Motor neuron (in vitro differentiated cells): Measurements from ENCODE around the gene PRODH. TPM values are rescaled to one million over a fixed set of nuclear protein-coding genes. Genes with fewer than 3 reads are reported as not detected.
"Not testable (repeated sequence)": the region's sequence is repeated elsewhere in the genome, so short reads cannot be mapped to it uniquely, and the experiment has no call there.

ENCODE experiments used
- ATAC-seq, 8 experiments: fragments of 200-7000 bp; cut with Tn5 transposase; replicated peaks in 6 of 8; 2 replicates each; pipeline ENCODE4 v1.8.0; 2021; ENCODE audit warnings: mild to moderate bottlenecking in 8 of 8, moderate library complexity in 8 of 8
- H3K27ac ChIP-seq, 2 donors: fragments of 250-450 bp; sonication (Bioruptor Pico); 2 replicates each; pipeline ENCODE4 v1.9.0; 2021; ENCODE audit warnings: antibody characterized with exemption in 2 of 2, mild to moderate bottlenecking in 2 of 2, moderate library complexity in 1 of 2
- H3K4me1 ChIP-seq, 2 donors: fragments of 250-450 bp; sonication (Bioruptor Pico); replicated peaks in 1 of 2; 2 replicates each; pipeline ENCODE4 v1.6.1; 2021; ENCODE audit warnings: antibody characterized with exemption in 2 of 2, mild to moderate bottlenecking in 2 of 2, moderate library complexity in 1 of 2
- H3K4me3 ChIP-seq, 5 donors: fragments of 250-450 bp; sonication (Bioruptor Pico); 2 replicates each; pipeline ENCODE4 v1.9.0; 2021; ENCODE audit warnings: antibody characterized with exemption in 5 of 5, mild to moderate bottlenecking in 5 of 5, moderate library complexity in 4 of 5
- WGBS, 10 experiments: fragments of 450-650 bp; shearing (Covaris generic); methylation state at CpG; one replicate each; pipeline ENCODE4 v1.0.0; 2022; 5-methylcytosine and 5-hydroxymethylcytosine counted together
- in situ Hi-C, 9 experiments: fragments of 400-800 bp; cut with MboI; loops; one replicate each; pipeline ENCODE4 v1.15.0; 2021; ENCODE audit warnings: low sequenced_read_pairs in 9 of 9, low pct_unique_long_range_greater_than_20kb in 2 of 9; ENCODE audit not compliant: unreplicated experiment in 9 of 9
- total RNA-seq, 8 experiments: library from RNA; unstranded; fragments of 300-600 nt; gene quantifications; 2 replicates each; pipeline versions ENCODE4 v1.2.3 to v1.2.4, GENCODE V29; 2022

The PRODH gene
- total RNA-seq, 8 experiments from 2014 or later = 0.65 to 13.7 (median 1.1) TPM

DNA sequence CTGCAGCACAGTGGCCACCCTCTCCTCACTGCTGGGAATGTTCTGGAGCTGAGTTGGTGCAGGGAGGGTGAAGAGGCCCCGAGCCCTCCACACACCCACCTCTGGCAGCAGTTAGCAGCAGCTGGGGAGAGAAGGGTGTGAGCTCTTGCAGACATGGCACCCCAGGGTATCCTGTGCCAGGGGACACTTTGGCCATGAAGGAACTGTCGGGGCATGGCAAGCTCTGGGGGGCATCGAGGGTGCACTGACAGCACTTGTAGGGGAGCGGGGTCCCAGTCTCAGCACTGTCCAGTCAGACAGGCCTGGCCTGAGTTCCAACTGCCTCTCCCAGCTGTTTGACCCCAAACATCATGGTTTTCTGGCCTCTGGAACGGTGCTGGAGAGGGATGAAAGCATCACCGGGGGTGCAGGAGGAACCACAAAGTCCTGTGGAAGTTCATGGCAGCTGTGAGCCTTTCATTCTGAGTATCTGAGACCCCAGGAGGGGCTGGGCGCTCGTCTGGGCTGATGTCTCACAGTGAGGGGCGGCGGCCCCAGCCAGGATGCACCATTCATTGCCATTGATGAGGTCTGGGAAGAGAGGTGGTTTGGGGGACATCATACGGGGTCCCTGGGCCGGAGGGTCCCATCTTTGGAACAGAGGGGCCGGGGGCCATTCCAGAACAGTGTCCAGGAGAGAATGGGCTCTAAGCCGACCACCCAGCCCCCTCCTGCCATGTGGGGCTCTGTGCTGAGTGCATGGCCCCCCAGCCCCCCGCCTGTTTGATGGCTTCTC is 20.2 kb upstream of the PRODH start:
- peaks cover 0 to 14% of the 10 kb centered on the region in 2 donors for H3K4me1 ChIP-seq
- H3K27ac ChIP-seq, in situ Hi-C loops, ATAC-seq, H3K4me3 ChIP-seq: not testable (repeated sequence)
- 62 to 80% methylated on average over 1 to 8 of the region's 15 CpGs; no CpG with 5 or more reads in 8 of the 10 experiments for WGBS, 10 experiments

DNA sequence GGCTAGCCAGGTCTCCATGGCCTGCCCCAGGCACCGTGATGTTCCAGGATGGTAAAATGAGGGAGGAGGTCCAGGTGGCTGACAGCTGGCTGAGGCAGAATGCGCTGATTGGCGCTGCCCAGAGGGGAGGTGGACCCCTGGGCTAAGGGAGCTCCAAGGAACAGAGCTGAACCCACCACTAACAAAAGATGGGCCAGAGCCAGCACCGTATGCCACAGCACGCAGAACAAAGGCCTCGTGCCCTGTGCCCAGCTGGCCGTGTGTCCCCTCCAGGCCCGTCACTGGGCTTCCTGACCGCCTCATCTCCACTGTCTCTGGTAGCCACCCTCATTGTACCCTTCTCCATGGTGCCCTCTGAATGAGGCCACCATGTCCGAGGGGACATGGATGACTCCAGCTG is 19.6 kb upstream of the PRODH start:
- WGBS, 10 experiments = 50 to 100% (median 99%) methylated on average over 1 to 9 of the region's 10 CpGs; no CpG with 5 or more reads in 6 of the 10 experiments
- Histone ChIP-seq H3K4me1 (peaks cover 0 to 14% of the 10 kb centered on the region in 2 donors), H3K27ac (no peak overlapping the region), H3K4me3 (no peak overlapping the region)
- ATAC-seq = no peak
- in situ Hi-C loops = no loop called here

DNA sequence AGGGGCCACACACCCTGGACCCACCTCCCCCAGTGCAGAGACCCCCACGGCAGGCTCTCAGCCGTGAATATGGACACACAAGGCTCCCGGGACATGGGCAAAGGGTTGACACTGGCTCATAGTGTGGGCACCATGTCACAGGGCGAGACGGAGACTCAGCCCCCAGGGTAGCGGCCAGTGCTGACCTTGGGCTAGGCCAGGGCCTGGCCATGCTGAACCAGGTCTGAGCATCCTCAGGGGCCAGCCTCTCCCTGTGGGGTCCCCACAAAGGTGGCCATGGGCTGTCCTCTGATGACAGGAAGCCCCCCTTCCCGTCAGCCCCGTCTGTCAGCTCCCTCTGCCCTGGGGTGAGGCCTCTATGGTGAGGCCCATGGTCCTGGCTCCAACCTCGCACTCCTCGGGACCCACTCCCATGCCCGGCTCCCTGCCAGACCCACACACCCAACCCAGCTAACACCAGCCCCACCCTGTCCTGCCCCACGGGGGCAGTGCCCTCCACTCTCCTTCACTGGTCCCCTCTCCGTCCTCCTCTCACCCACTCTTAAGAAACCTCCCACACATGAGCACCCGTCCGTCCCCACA is 19.0 kb upstream of the PRODH start:
- Histone ChIP-seq H3K4me3 (no peak overlapping the region), H3K27ac (no peak overlapping the region), H3K4me1 (peaks cover 0 to 14% of the 10 kb centered on the region in 2 donors)
- in situ Hi-C loops = no loop called here
- WGBS, 10 experiments = 100% methylated on average over 1 of the region's 15 CpGs; no CpG with 5 or more reads in 9 of the 10 experiments
- peak in 2 of 8 experiments; percentile 1 for ATAC-seq

DNA sequence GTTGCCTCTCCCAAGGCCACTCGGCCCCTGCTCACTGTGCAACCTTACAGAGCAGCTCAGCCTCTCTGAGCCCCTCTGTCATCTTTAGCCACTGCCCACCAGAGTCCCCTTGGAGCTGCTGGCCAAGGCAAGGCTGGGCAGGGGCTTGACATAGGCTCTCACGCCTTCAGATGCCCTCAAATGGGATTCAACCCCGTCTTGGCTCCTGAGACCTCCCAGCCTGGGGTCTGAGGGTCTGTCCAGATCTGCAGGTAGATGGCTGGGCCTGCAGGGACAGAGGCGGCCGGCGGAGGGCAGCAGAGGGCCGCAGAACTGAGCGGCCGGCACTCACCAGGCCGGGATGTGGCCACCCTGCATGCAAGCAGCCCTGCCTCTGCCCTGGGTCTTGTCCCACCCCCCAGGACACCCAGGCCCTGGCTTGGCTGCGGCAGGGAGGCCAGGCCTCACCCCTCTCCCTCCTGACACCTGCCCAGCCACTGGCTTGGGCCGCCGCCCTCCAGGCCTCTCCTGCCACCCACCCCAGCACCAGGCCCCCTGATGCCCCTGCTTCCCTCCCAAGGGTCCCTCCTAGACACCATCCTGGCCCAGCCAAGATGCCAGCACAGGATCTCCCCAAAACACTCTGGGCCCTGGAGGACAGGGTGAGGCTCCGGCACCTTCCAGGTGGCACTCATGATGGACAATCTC is 18.4 kb upstream of the PRODH start:
- ATAC-seq = peak; percentile 88 to 96 (median 90)
- H3K4me1 ChIP-seq = peaks cover 0 to 17% of the 10 kb centered on the region in 2 donors
- no CpG with 5 or more reads among the region's 14 CpGs for WGBS, 10 experiments
- in situ Hi-C loops, H3K27ac ChIP-seq, H3K4me3 ChIP-seq: not testable (repeated sequence)

DNA sequence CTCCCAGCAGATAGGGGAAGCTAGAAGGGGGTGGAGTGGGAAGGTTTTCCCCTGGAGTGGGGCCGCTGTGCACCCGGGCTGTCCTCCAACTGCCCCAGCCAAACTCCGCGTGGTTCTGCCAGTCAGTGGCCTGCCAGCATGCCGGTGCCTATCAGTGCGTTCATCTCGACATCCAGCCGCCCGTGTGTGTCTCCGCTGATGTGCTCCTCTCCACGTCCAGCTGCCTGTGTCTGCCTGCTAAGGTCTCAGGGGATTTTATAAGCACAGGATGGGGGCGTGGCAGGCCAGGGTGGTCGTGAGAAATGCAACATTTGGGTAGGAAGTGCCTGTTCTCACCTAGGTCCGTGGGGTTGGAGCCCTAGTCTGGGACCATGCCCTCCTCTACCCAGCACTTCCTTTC is 17.0 kb upstream of the PRODH start:
- ATAC-seq, H3K27ac ChIP-seq, in situ Hi-C loops, H3K4me3 ChIP-seq: not testable (repeated sequence)
- WGBS, 10 experiments = no CpG with 5 or more reads among the region's 14 CpGs
- H3K4me1 ChIP-seq = peaks cover 0 to 16% of the 10 kb centered on the region in 2 donors

- H3K27ac ChIP-seq = no peak overlapping the region
- no peak for ATAC-seq
- no peak overlapping the region for H3K4me3 ChIP-seq
- in situ Hi-C loops = no loop called here
- H3K4me1 ChIP-seq = peaks cover 3 to 7% of the 10 kb centered on the region in 2 donors
- 80% methylated on average over 1 of the region's 6 CpGs; no CpG with 5 or more reads in 9 of the 10 experiments for WGBS, 10 experiments
Observed at GRCh38 chr22:18952022-18952421, 15.9 kb upstream of the PRODH start.

DNA sequence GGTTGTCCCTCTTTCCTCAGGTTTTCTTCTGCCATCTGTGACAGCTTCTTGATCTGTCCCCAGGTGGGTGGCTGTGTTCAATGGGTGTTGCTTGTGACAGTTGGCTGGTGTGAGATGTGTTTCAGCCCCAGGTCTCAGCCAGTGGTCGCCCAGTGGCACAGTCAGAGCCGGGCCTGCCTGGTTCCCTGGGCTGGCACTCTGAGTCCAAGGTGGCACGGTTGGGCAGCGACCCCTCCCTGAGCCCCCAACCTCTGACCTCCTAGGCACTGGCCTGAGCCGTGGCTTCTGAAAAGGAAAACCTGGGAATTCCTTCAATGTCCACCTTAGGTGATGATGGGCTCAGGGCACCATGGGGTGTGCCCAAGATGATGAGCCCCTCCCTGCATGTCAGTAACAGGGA is 14.0 kb upstream of the PRODH start:
- no peak for ATAC-seq
- in situ Hi-C loops = no loop called here
- 60 to 75% methylated on average over 1 to 3 of the region's 5 CpGs; no CpG with 5 or more reads in 8 of the 10 experiments for WGBS, 10 experiments
- no peak overlapping the region for H3K27ac ChIP-seq
- peaks cover 3 to 7% of the 10 kb centered on the region in 2 donors for H3K4me1 ChIP-seq
- no peak overlapping the region for H3K4me3 ChIP-seq

DNA sequence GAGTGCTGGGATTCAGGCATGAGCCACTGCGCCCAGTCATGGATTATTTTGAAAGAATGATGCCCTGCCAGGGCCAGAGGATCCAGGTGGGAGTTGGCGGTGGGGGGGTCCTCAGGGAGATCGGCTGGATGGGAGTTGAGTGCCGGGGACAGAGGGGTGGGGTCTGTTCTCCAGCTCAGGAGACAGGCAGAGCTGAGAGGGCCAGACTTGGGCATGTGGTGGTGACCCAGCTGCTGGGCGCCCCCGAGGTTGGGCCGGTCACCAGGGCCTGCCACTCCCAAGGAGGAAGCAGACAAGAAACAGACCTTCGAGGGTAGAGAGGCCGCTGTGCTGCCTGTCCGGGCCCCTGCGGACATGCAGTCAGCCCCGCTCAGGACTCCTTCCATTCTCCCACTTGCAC is 11.8 kb upstream of the PRODH start:
- in situ Hi-C loops = no loop called here
- peaks cover 3 to 7% of the 10 kb centered on the region in 2 donors for H3K4me1 ChIP-seq
- H3K27ac ChIP-seq = no peak overlapping the region
- peak in 3 of 8 experiments; percentile 17 to 30 (median 23) for ATAC-seq
- no peak overlapping the region for H3K4me3 ChIP-seq
- WGBS, 10 experiments = 20 to 100% (median 53%) methylated on average over 1 to 4 of the region's 12 CpGs; no CpG with 5 or more reads in 6 of the 10 experiments

DNA sequence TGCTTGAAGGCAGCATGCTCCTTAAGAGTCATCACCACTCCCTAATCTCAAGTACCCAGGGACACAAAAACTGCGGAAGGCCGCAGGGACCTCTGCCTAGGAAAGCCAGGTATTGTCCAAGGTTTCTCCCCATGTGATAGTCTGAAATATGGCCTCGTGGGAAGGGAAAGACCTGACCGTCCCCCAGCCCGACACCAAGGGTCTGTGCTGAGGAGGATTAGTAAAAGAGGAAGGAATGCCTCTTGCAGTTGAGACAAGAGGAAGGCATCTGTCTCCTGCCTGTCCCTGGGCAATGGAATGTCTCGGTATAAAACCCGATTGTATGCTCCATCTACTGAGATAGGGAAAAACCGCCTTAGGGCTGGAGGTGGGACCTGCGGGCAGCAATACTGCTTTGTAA is 11.0 kb upstream of the PRODH start:
- in situ Hi-C loops, H3K4me1 ChIP-seq: not testable (repeated sequence)

DNA sequence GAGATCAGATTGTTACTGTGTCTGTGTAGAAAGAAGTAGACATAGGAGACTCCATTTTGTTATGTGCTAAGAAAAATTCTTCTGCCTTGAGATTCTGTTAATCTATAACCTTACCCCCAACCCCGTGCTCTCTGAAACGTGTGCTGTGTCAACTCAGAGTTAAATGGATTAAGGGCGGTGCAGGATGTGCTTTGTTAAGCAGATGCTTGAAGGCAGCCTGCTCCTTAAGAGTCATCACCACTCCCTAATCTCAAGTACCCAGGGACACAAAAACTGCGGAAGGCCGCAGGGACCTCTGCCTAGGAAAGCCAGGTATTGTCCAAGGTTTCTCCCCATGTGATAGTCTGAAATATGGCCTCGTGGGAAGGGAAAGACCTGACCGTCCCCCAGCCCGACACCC is 2.6 kb upstream of the PRODH start:
- ATAC-seq, H3K4me3 ChIP-seq, H3K4me1 ChIP-seq, H3K27ac ChIP-seq, in situ Hi-C loops: not testable (repeated sequence)
- WGBS, 10 experiments = no CpG with 5 or more reads among the region's 8 CpGs

More for the DNA sequence above, 11.0 kb upstream of the PRODH start:
- not testable (repeated sequence) for H3K27ac ChIP-seq, ATAC-seq
- H3K4me3 ChIP-seq = peak overlapping the region in 1 of 5 donors; percentile 12
- WGBS, 10 experiments = no CpG with 5 or more reads among the region's 9 CpGs

DNA sequence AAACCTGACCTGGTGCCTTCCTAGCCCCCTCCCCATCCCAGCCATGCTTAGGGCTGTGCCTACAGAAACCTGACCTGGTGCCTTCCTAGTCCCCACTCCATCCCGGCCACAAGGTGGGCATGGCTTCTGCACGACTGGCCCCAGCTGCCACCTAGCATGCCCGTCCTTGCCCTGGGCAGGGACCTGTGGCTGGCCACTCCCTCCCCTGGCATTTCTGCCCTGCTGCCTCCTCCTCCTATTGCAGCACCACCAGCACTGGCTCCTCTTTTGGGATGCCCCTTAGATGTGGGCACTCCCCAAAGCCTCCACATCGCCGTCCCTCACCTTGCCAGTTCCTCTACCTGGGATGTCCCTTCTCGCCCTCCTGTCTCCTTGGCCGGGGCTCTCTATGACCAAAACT is 1.4 kb downstream of the PRODH start:
- ATAC-seq, H3K27ac ChIP-seq, H3K4me3 ChIP-seq, H3K4me1 ChIP-seq, in situ Hi-C loops: not testable (repeated sequence)
- no CpG with 5 or more reads among the region's 7 CpGs for WGBS, 10 experiments

DNA sequence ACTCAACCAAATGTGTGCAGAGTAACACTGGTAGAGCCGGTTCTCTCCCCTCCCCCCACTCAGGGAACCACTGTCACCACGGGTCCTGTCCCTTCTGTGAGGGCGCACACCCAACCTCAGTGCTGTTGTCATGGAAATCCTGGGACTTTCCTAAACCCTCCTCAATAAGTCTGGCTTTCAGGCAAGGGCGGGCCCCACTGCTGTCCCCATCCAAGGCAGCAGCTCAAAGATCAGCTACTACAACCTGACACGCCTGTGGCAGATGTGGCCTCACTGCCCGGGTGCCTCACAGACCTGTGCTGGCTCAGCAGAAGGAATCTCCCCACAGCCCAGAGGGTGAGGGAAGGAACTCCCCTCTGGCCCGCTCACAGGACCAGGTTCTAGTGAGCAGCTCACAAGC is 2.2 kb downstream of the PRODH start:
- no peaks in the 10 kb centered on the region for H3K4me1 ChIP-seq
- H3K4me3 ChIP-seq = no peak overlapping the region
- ATAC-seq = peak in 5 of 8 experiments; percentile 6 to 51 (median 19)
- no CpG with 5 or more reads among the region's 7 CpGs for WGBS, 10 experiments
- in situ Hi-C loops = no loop called here
- no peak overlapping the region for H3K27ac ChIP-seq

DNA sequence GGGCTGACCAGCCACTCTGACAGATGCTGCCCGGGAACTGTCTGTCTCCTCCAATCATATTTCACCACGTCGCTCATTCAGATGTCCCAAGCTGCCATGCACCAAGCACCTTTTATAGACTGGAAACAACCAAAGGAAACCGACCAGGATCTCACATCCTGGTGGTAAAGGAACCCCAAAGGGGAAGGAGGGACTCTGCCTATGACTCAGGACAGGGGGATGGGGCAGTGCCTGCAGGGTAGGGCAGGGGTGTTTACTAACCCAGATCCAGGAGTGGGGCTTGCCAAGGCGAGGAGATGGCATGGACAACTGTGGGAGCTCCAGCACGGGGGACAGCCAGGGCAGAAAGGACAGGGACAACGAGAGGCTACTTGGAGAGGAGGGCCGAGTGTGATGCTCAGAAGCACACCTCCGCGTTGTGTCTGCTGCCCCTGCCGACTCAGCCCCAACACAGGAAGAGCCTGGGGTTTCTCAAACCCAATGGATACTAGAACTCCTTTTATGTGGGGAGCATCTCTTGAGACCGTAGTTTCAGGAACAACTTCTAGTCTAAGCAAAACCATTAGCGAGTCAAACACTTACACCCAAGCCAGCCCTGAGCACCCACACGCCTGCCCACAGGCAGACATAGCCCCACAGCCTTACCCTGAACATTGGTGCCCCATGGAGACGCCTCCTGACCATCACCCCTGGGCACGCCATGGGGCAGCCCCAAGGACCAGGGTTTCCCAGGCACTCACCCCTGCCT is 4.0 kb downstream of the PRODH start:
- WGBS, 10 experiments = no CpG with 5 or more reads among the region's 16 CpGs
- Histone ChIP-seq H3K27ac (no peak overlapping the region), H3K4me3 (no peak overlapping the region), H3K4me1 (no peaks in the 10 kb centered on the region)
- in situ Hi-C loops = no loop called here
- ATAC-seq = no peak
